Astrocyte of the spinal cord (primary cell): Measurements from ENCODE around the gene RPP30.
"Not testable (repeated sequence)": the region's sequence is repeated elsewhere in the genome, so short reads cannot be mapped to it uniquely, and the experiment has no call there.

Source experiments
- DNase-seq: peaks from one replicate; pipeline ENCODE4 v3.0.0; 2011; ENCODE audit warnings: low read depth, low spot score
- H3K4me3 ChIP-seq: 2 replicates; pipeline ENCODE4 v1.5.1; 2011; ENCODE audit warnings: low read depth, mild to moderate bottlenecking, low read length, moderate library complexity
- in situ Hi-C: cut with HindIII; loops from 2 replicates; pipeline ENCODE4 v1.10.0; 2017; ENCODE audit warnings: low sequenced_read_pairs
- TF ChIP-seq, protein P1 (sequence below): IDR thresholded peaks from 2 replicates; pipeline ENCODE4 v1.5.1; 2012; ENCODE audit warnings: low read depth, mild to moderate bottlenecking, low read length, inconsistent platforms

Gene RPP30

DNA sequence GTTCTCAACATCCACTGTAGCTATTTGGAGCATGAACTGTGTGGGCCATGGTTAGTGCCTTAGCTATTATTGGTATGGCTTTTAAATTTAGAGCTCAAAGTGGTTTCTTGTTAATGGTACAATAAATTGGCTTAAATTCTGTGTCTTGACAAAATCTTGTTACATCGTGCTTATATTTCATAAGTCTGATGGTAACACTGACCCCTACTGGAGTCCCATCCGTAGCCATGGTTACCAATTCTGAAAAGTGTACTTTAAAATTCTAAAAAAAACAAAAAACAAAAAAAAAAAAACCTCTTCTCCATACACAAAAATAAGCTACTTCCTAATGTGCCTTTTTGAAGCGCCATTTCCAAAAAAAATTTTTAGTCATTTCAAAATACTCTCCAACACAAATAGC, 6.4 kb upstream of the RPP30 start:
- in situ Hi-C loops, result no loop called here
- no peak overlapping the region for H3K4me3 ChIP-seq
- peak; percentile 35 for DNase-seq
- TF ChIP-seq, protein P1, sequence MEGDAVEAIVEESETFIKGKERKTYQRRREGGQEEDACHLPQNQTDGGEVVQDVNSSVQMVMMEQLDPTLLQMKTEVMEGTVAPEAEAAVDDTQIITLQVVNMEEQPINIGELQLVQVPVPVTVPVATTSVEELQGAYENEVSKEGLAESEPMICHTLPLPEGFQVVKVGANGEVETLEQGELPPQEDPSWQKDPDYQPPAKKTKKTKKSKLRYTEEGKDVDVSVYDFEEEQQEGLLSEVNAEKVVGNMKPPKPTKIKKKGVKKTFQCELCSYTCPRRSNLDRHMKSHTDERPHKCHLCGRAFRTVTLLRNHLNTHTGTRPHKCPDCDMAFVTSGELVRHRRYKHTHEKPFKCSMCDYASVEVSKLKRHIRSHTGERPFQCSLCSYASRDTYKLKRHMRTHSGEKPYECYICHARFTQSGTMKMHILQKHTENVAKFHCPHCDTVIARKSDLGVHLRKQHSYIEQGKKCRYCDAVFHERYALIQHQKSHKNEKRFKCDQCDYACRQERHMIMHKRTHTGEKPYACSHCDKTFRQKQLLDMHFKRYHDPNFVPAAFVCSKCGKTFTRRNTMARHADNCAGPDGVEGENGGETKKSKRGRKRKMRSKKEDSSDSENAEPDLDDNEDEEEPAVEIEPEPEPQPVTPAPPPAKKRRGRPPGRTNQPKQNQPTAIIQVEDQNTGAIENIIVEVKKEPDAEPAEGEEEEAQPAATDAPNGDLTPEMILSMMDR, result peak; percentile 46

DNA sequence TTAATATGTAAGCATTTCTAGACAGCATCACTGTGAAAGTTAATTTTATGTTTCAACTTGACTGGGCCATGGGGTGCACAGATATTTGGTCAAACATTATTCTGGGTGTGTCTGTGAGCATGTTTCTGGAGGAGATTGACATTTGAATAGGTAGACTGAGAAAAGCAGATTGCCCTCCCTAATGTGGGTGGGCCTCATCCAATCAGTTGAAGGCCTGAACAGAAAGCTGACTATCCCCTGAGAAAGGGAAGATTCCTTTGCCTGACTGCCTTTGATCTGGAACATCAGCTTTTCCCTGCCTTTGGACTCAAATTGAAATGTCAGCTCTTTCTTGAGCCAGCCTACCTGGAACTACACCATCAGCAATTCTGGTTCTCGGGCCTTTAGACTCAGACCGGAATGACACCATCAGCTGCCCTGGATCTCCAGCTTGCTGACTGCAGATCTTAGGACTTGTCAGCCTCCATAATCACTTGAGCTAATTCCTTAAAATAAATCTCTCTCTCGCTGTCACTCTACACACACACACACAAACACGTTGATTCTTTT, 5.7 kb upstream of the RPP30 start:
- in situ Hi-C loops, result no loop called here
- no peak for DNase-seq
- H3K4me3 ChIP-seq, result no peak overlapping the region
- TF ChIP-seq, protein P1, result no peak

DNA sequence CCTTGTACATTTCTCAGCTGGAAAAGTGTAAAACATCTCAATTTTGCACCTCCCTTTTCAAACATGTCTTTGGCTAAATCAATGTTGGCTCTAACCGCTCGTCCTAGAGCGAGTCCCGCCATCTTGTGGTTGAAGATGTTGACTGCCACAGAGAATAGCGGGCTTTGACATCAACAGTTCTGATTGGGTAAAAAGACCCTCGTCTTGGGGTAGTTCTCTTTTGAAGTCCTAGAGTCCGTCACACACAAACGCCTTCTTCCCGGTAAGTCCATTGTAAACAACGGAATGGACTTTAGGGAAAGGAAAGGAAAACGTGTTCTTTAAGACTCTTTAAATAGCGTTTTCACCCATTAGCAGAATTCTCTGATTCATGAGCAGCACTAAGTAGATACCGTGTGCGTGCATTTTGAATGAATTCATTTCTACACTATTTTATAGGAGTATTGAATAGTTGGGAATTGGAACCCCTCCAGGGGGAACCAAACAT, 452 bp upstream of the RPP30 start:
- in situ Hi-C loops, result no loop called here
- TF ChIP-seq, protein P1, result peak; percentile 72
- peak; percentile 90 for DNase-seq
- peak overlapping the region; percentile 78 for H3K4me3 ChIP-seq

DNA sequence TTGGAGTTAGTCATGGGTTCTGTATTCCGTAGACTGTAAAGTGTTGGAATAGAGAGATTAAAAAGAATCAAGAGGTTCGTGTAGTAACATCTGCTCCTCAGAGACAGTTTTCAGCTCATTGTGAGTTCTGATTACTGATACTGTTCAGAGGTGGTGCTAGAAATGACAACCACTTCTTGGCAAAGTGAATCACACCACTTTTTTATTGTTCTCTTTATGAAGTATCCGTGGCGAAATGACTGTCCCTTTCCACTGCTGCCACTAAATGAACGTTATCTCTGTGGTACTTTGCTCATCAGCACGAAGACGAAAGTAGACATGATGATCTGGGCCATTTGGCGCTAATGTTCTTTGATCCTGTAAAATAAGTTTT, 860 bp downstream of the RPP30 start:
- peak overlapping the region; percentile 78 for H3K4me3 ChIP-seq
- TF ChIP-seq, protein P1, result no peak
- in situ Hi-C loops, result no loop called here
- no peak for DNase-seq

DNA sequence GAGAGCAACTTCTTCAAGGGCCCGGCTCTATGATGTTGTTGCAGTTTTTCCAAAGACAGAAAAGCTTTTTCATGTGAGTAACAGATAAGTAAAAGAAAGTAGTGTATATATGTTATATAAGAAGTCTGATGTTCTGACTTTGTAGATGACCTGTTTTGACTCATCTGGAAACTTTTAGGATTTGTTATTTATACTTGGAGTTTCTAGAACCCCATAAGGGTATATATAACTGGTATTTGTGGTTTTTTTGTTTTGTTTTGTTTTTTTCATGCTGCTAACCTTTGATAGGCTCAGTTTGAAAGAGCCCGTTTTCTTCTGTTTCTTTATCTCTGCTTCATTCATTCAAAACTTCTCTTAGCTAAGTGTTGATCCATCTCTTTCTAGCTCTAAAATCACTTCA, 7.3 kb downstream of the RPP30 start:
- TF ChIP-seq, protein P1, result no peak
- in situ Hi-C loops, result no loop called here
- no peak for DNase-seq
- no peak overlapping the region for H3K4me3 ChIP-seq

DNA sequence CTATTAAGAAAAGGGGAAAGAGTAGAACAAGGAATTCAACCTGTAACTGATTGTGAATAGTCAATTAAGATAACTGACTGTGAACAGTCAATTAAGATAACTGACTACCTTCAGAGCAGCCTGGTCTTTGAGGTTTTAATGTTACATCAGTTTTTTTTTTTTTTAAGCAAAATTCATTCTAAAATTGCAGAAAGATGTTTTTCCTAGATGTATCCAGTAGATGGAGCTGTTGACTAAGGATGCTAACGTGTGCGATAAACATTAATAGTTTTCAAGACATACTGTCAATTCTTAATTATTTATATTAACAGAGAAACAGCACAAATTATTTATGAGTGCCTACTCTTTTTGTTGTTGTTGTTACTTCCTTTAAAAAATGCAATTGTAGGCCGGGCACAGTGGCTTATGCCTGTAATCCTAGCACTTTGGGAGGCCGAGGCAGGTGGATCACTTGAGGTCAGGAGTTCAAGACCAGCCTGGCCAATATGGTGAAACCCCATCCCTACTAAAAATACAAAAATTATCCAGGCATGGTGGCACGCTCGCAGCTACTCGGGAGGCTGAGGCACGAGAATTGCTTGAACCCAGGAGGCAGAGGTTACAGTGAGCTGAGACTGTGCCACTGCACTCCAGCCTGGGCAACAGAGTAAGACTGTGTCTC, 8.4 kb downstream of the RPP30 start:
- DNase-seq, result peak; percentile 62

More for the DNA sequence above, 8.4 kb downstream of the RPP30 start:
- TF ChIP-seq, protein P1, result peak; percentile 54
- H3K4me3 ChIP-seq, in situ Hi-C loops: not testable (repeated sequence)
